KMS-11 (cell line): Measurements from ENCODE around the gene CD19.

Experiments
- H2AFZ ChIP-seq: fragments of 200-600 bp; sonication (generic); 2 replicates; pipeline ENCODE4 v1.6.1; 2016; ENCODE audit warnings: antibody characterized with exemption, mixed run types, low read depth
- H3K27ac ChIP-seq: fragments of 200-600 bp; sonication (generic); 2 replicates; pipeline ENCODE4 v1.6.1; 2016; ENCODE audit warnings: mild to moderate bottlenecking, mixed run types
- H3K27me3 ChIP-seq: fragments of 200-600 bp; sonication (generic); 2 replicates; pipeline ENCODE4 v1.6.1; 2017; ENCODE audit warnings: mild to moderate bottlenecking, low read depth, mixed run types, moderate library complexity; ENCODE audit not compliant: insufficient read depth
- H3K36me3 ChIP-seq: fragments of 200-600 bp; sonication (generic); 2 replicates; pipeline ENCODE4 v1.6.1; 2017; ENCODE audit warnings: mild to moderate bottlenecking, mixed run types; ENCODE audit not compliant: insufficient read depth
- H3K4me1 ChIP-seq: fragments of 200-600 bp; sonication (generic); 2 replicates; pipeline ENCODE4 v1.6.1; 2016; ENCODE audit warnings: mild to moderate bottlenecking, low read depth, mixed run types; ENCODE audit not compliant: poor library complexity, severe bottlenecking
- H3K4me2 ChIP-seq: fragments of 200-600 bp; sonication (generic); 2 replicates; pipeline ENCODE4 v1.7.0; 2016; ENCODE audit warnings: mild to moderate bottlenecking, mixed run types
- H3K4me3 ChIP-seq: fragments of 200-600 bp; sonication (generic); IDR thresholded peaks from 2 replicates; pipeline ENCODE4 v1.6.1; 2017; ENCODE audit warnings: low read depth, low read length, mixed read lengths; ENCODE audit not compliant: insufficient read depth
- H3K79me2 ChIP-seq: fragments of 200-600 bp; sonication (generic); 2 replicates; pipeline ENCODE4 v1.6.1; 2016; ENCODE audit warnings: low read depth, mixed run types; ENCODE audit not compliant: insufficient read depth
- H3K9ac ChIP-seq: fragments of 200-600 bp; sonication (generic); 2 replicates; pipeline ENCODE4 v1.6.1; 2016; ENCODE audit warnings: mild to moderate bottlenecking, mixed run types
- H4K20me1 ChIP-seq: fragments of 200-600 bp; sonication (generic); 2 replicates; pipeline ENCODE4 v1.6.1; 2016; ENCODE audit warnings: mild to moderate bottlenecking, mixed run types; ENCODE audit not compliant: insufficient read depth
- CTCF ChIP-seq: fragments of 200-600 bp; sonication (generic); conservative IDR thresholded peaks from 2 replicates; pipeline ENCODE4 v1.6.1; 2017; ENCODE audit warnings: low read depth, mild to moderate bottlenecking, antibody characterized with exemption, low read length, moderate library complexity, mixed read lengths

CD19 gene

GRCh38 chr16:28984619-28985135 is 52.9 kb downstream of the CD19 start, which contains the start of gene LAT:
Gene LAT, plus strand, starts transcription at chr16:28985052. Its CDS starts 366 bp downstream, at chr16:28985418.
- Histone ChIP-seq H3K9ac (peak within 1 kb of the TSS; percentile 69; the same call in 1 of the 2 replicates), H3K27ac (peak within 1 kb of the TSS; percentile 59), H3K79me2 (no peaks in the 10 kb centered on the region; the same call in 1 of the 2 replicates), H4K20me1 (no peaks in the 10 kb centered on the region), H3K4me2 (peak within 1 kb of the TSS; percentile 100), H3K4me1 (peaks cover 20% of the 10 kb centered on the region), H3K27me3 (no peaks in the 10 kb centered on the region), H3K4me3 (no peak within 1 kb of the TSS), H2AFZ (peak within 1 kb of the TSS; percentile 97), H3K36me3 (no peaks in the 10 kb centered on the region)
- TF ChIP-seq CTCF = no peak

- no peaks in the 10 kb centered on the region for H3K36me3 ChIP-seq
- no peak for TF ChIP-seq CTCF
- H3K79me2 ChIP-seq = no peaks in the 10 kb centered on the region; the same call in 1 of the 2 replicates
- H4K20me1 ChIP-seq = no peaks in the 10 kb centered on the region
- H3K4me2 ChIP-seq = peak overlapping the region; percentile 87
- peaks cover 20% of the 10 kb centered on the region for H3K4me1 ChIP-seq
- no peaks in the 10 kb centered on the region for H3K27me3 ChIP-seq
- no peak overlapping the region for H3K27ac ChIP-seq
- peak overlapping the region; percentile 69; the same call in 1 of the 2 replicates for H3K9ac ChIP-seq
- H3K4me3 ChIP-seq = no peak overlapping the region
- peak overlapping the region; percentile 97 for H2AFZ ChIP-seq
Measured at GRCh38 chr16:28985211-28986041, 53.7 kb downstream of the CD19 start.

- TF ChIP-seq CTCF = no peak
- Histone ChIP-seq H3K9ac (no peak overlapping the region), H3K36me3 (no peaks in the 10 kb centered on the region), H3K4me1 (peaks cover 20% of the 10 kb centered on the region), H3K79me2 (no peaks in the 10 kb centered on the region; the same call in 1 of the 2 replicates), H3K4me3 (no peak overlapping the region), H3K27me3 (no peaks in the 10 kb centered on the region), H4K20me1 (no peaks in the 10 kb centered on the region), H3K27ac (no peak overlapping the region), H3K4me2 (peak overlapping the region; percentile 87; the same call in 1 of the 2 replicates), H2AFZ (no peak overlapping the region)
Measured at GRCh38 chr16:28986046-28986445, 54.3 kb downstream of the CD19 start.

- TF ChIP-seq CTCF = no peak
- Histone ChIP-seq H3K9ac (no peak overlapping the region), H3K4me3 (no peak overlapping the region), H4K20me1 (no peaks in the 10 kb centered on the region), H3K36me3 (no peaks in the 10 kb centered on the region), H3K27me3 (no peaks in the 10 kb centered on the region), H3K4me1 (peaks cover 20% of the 10 kb centered on the region), H3K27ac (no peak overlapping the region), H3K79me2 (no peaks in the 10 kb centered on the region; the same call in 1 of the 2 replicates), H3K4me2 (no peak overlapping the region), H2AFZ (no peak overlapping the region)
Measured at GRCh38 chr16:28986492-28986891, 54.7 kb downstream of the CD19 start.
